OCI-LY3 (cell line): ENCODE measurements around the gene EFNB2.

ENCODE experiments used
- EZH2phosphoT487 ChIP-seq: fragments of 200-600 bp; shearing (Covaris generic); IDR thresholded peaks from 2 replicates; pipeline ENCODE4 v1.6.1; 2018; ENCODE audit warnings: antibody characterized with exemption, mixed run types, low read depth
- TF ChIP-seq, protein P1 (sequence below): fragments of 200-600, 300-600 bp; sonication (generic); IDR thresholded peaks from 2 replicates; pipeline ENCODE4 v1.5.1; 2014; ENCODE audit warnings: antibody characterized with exemption, low read length, low read depth

- TF ChIP-seq, protein P1, sequence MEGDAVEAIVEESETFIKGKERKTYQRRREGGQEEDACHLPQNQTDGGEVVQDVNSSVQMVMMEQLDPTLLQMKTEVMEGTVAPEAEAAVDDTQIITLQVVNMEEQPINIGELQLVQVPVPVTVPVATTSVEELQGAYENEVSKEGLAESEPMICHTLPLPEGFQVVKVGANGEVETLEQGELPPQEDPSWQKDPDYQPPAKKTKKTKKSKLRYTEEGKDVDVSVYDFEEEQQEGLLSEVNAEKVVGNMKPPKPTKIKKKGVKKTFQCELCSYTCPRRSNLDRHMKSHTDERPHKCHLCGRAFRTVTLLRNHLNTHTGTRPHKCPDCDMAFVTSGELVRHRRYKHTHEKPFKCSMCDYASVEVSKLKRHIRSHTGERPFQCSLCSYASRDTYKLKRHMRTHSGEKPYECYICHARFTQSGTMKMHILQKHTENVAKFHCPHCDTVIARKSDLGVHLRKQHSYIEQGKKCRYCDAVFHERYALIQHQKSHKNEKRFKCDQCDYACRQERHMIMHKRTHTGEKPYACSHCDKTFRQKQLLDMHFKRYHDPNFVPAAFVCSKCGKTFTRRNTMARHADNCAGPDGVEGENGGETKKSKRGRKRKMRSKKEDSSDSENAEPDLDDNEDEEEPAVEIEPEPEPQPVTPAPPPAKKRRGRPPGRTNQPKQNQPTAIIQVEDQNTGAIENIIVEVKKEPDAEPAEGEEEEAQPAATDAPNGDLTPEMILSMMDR: no peak
- TF ChIP-seq EZH2phosphoT487: no peak
Measured at GRCh38 chr13:106488686-106489085, 46.8 kb downstream of the EFNB2 start.
